SHP77 treated with DMSO at 0.1 percent for 48 hours (cell line): ENCODE measurements around the gene FAM120C.

ENCODE experiments used
- DNase-seq: peaks from one replicate; lab custom pipeline; 2025; lab: John Stamatoyannopoulos, UW

FAM120C gene

GRCh38 chrX:54043056-54043455 lies 140.0 kb downstream of the FAM120C start:
- DNase-seq = no peak

GRCh38 chrX:54042609-54043021 lies 140.4 kb downstream of the FAM120C start:
- peak; percentile 46 for DNase-seq

- no peak for DNase-seq
These were observed 152.7 kb downstream of the FAM120C start for GRCh38 chrX:54030329-54030728.

GRCh38 chrX:54029529-54030143 lies 153.4 kb downstream of the FAM120C start:
- DNase-seq = no peak

GRCh38 chrX:54024350-54024749 lies 158.7 kb downstream of the FAM120C start:
- DNase-seq = no peak
